ENCODE results near the gene SH3BP4. TPM values are rescaled to one million over a fixed set of nuclear protein-coding genes. Genes with fewer than 3 reads are reported as not detected.

The SH3BP4 gene
- total and polyA plus RNA-seq, 7 donors = 4.8 to 22.8 (median 14.0) TPM

DNA sequence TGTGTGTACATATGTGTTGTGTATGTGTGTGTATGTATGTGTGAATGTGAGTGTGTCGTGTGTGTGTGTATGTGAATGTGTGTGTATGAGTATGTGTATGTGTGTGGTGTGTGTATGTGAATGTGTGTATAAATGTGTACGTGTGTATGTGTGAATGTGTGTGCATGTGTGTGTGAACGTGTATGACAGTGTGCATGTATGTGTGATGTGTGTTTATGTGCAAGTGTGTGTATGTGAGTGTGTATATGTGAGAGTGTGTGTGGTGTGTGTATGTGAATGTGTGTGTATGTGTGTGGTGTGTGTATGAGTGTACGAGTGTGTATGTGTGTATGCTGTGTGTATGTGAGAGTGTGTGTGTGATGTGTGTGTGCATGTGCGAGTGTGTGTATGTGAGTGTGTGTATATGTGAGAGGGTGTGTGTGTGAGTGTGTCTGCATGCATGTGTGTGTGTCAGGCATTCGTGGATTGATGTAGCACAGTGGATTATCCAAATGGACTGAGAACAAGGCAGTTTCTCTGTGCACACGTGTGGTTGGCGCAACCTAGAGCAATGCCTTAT, 127.2 kb downstream of the SH3BP4 start:
- no peaks in the 10 kb centered on the region for H3K36me3 ChIP-seq
- WGBS, 2 donors = 91 to 92% methylated on average over 8 of the region's 8 CpGs
- DNase-seq = no peak
- no peaks in the 10 kb centered on the region for H3K9me3 ChIP-seq
- no peak for TF ChIP-seq POLR2A (IDR thresholded peaks at IDR 0.05)
- TF ChIP-seq EP300 (IDR thresholded peaks at IDR 0.05) = no peak
- no peak for TF ChIP-seq POLR2AphosphoS5 (IDR thresholded peaks at IDR 0.05)
- TF ChIP-seq, protein P1, sequence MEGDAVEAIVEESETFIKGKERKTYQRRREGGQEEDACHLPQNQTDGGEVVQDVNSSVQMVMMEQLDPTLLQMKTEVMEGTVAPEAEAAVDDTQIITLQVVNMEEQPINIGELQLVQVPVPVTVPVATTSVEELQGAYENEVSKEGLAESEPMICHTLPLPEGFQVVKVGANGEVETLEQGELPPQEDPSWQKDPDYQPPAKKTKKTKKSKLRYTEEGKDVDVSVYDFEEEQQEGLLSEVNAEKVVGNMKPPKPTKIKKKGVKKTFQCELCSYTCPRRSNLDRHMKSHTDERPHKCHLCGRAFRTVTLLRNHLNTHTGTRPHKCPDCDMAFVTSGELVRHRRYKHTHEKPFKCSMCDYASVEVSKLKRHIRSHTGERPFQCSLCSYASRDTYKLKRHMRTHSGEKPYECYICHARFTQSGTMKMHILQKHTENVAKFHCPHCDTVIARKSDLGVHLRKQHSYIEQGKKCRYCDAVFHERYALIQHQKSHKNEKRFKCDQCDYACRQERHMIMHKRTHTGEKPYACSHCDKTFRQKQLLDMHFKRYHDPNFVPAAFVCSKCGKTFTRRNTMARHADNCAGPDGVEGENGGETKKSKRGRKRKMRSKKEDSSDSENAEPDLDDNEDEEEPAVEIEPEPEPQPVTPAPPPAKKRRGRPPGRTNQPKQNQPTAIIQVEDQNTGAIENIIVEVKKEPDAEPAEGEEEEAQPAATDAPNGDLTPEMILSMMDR (IDR thresholded peaks at IDR 0.05) = no peak
- H3K27me3 ChIP-seq = no peaks in the 10 kb centered on the region
- no peak overlapping the region for H3K27ac ChIP-seq
- no peaks in the 10 kb centered on the region for H3K4me1 ChIP-seq
- H3K4me3 ChIP-seq = no peak overlapping the region
- intact Hi-C loops (cut with DNase I) = no loop called here

DNA sequence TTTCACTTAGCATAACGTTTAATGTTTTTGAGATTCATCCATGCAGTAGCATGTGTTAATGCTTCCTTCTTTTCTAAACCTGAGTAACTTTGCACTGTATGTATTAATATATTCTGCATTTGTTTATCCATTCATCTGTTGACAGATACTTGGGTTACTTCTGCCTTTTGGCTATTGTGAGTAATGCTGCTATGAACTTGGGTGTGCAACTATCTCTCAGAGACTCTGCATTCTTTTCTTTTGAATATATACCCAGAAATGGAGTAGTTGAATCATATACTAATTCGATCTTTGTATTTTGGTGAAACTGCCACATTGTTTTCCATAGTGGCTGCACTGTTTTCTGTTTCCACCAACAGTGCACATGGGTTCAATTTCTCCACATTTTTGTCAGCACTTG, 128.3 kb downstream of the SH3BP4 start:
- TF ChIP-seq POLR2A (IDR thresholded peaks at IDR 0.05) = no peak
- TF ChIP-seq, protein P1 (IDR thresholded peaks at IDR 0.05) = no peak
- no peak for TF ChIP-seq POLR2AphosphoS5 (IDR thresholded peaks at IDR 0.05)
- no peak for TF ChIP-seq EP300 (IDR thresholded peaks at IDR 0.05)
- WGBS, 2 donors = 86 to 92% methylated on average over 2 of the region's 2 CpGs
- H3K27me3 ChIP-seq = no peaks in the 10 kb centered on the region

DNA sequence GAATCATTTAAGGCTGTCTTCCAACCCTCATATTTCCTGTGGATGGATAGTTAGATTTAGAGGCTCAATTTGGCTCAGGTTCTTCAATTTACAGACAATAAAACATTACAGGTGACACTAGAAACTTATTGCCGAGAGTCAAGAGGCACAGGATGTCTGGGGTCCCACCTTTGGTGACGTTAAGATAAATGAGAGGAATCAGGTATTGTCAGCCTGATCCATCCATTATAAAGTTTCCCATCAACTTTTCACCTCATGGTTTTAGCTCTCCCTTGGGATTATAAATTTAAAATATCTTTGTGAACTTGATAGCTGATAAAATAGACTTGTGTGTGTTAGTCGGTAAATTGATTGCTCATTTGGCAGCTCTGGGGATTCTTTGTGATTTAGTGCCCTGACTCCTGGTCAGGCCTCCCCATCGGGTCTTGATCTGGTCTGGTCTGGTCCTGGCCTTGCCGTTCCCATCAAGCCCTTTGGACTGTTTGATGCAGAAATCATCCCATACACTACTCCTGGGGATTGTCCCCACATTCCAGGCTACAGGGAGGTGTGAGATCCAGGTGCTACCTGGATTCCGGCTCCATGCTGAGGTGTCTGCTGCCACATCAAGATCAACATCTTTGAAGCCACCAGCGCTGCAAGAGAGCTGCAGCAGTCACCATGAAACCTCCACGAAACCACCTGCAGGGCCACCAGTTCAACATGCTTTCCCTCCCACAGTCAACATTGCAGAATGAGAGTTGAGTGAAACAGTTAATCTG, 130.9 kb downstream of the SH3BP4 start:
- intact Hi-C loops (cut with DNase I) = no loop called here
- WGBS, 2 donors = 79 to 86% methylated on average over 8 of the region's 8 CpGs
- H3K27me3 ChIP-seq = no peaks in the 10 kb centered on the region
- TF ChIP-seq, protein P1 (IDR thresholded peaks at IDR 0.05) = no peak
- no peak for TF ChIP-seq POLR2A (IDR thresholded peaks at IDR 0.05)
- no peak for TF ChIP-seq EP300 (IDR thresholded peaks at IDR 0.05)
- TF ChIP-seq POLR2AphosphoS5 (IDR thresholded peaks at IDR 0.05) = no peak
- H3K36me3 ChIP-seq = no peaks in the 10 kb centered on the region
- H3K9me3 ChIP-seq = no peaks in the 10 kb centered on the region
- H3K4me3 ChIP-seq = no peak overlapping the region
- no peak for DNase-seq
- no peak overlapping the region for H3K27ac ChIP-seq
- peaks cover 0 to 5% (median 4%) of the 10 kb centered on the region in 4 donors for H3K4me1 ChIP-seq

More for the DNA sequence above, 128.3 kb downstream of the SH3BP4 start:
- intact Hi-C loops (cut with DNase I) = no loop called here
- H3K4me1 ChIP-seq = no peaks in the 10 kb centered on the region
- no peaks in the 10 kb centered on the region for H3K9me3 ChIP-seq
- no peak for DNase-seq
- no peak overlapping the region for H3K27ac ChIP-seq
- H3K4me3 ChIP-seq = no peak overlapping the region
- no peaks in the 10 kb centered on the region for H3K36me3 ChIP-seq

DNA sequence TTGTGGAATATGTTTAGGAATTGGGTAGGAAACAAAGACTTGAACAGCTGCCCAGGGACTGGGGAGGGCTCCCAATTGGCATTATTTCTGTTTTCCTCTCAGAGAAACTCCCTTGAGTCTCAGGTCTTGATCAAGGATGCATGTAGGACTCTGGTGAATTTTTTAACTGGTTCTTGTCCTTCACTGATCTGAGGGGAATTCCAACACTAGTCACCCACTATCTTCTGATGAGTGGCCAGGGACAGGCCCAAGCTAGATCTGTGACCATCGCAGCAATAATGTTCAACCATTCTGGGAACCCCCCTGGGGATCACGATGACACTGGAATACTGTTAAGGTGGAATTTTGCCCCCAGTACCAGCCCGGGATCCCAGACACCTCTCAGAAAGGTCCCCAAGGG, 132.0 kb downstream of the SH3BP4 start:
- 91 to 93% methylated on average over 3 of the region's 3 CpGs for WGBS, 2 donors
- Histone ChIP-seq H3K27me3 (no peaks in the 10 kb centered on the region), H3K36me3 (no peaks in the 10 kb centered on the region), H3K4me1 (peaks cover 0 to 16% (median 12%) of the 10 kb centered on the region in 4 donors), H3K9me3 (no peaks in the 10 kb centered on the region), H3K4me3 (no peak overlapping the region), H3K27ac (no peak overlapping the region)
- intact Hi-C loops (cut with DNase I) = no loop called here
- DNase-seq = no peak
- TF ChIP-seq, protein P1 (IDR thresholded peaks at IDR 0.05) = no peak
- TF ChIP-seq POLR2AphosphoS5 (IDR thresholded peaks at IDR 0.05) = no peak
- no peak for TF ChIP-seq EP300 (IDR thresholded peaks at IDR 0.05)
- no peak for TF ChIP-seq POLR2A (IDR thresholded peaks at IDR 0.05)
